ENCODE data around the gene CCDC33.

CCDC33 gene

GRCh38 chr15:74245342-74245931, 9.3 kb downstream of the CCDC33 start:
- TF ChIP-seq, protein P1, sequence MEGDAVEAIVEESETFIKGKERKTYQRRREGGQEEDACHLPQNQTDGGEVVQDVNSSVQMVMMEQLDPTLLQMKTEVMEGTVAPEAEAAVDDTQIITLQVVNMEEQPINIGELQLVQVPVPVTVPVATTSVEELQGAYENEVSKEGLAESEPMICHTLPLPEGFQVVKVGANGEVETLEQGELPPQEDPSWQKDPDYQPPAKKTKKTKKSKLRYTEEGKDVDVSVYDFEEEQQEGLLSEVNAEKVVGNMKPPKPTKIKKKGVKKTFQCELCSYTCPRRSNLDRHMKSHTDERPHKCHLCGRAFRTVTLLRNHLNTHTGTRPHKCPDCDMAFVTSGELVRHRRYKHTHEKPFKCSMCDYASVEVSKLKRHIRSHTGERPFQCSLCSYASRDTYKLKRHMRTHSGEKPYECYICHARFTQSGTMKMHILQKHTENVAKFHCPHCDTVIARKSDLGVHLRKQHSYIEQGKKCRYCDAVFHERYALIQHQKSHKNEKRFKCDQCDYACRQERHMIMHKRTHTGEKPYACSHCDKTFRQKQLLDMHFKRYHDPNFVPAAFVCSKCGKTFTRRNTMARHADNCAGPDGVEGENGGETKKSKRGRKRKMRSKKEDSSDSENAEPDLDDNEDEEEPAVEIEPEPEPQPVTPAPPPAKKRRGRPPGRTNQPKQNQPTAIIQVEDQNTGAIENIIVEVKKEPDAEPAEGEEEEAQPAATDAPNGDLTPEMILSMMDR (IDR thresholded peaks at IDR 0.05; ENCODE audit: low read length) = no peak
- TF ChIP-seq EZH2phosphoT487 (IDR thresholded peaks at IDR 0.05; ENCODE audit: low read length) = no peak
- TF ChIP-seq EZH2 (optimal IDR thresholded peaks at IDR 0.05; ENCODE audit: low read depth, low read length) = no peak
- H3K27ac ChIP-seq (ENCODE audit: low read length) = no peak overlapping the region
- no peak overlapping the region for H3K9ac ChIP-seq (ENCODE audit: low read length)
- peaks cover 75% of the 10 kb centered on the region for H3K27me3 ChIP-seq (replicated peaks; ENCODE audit: insufficient read depth, low read length)
- H3F3A ChIP-seq (ENCODE audit: insufficient read depth, low read length) = no peaks in the 10 kb centered on the region
- no peaks in the 10 kb centered on the region for H4K20me1 ChIP-seq (ENCODE audit: insufficient read depth, low read length)
- H3K4me3 ChIP-seq (ENCODE audit: low read length) = no peak overlapping the region
- H3K9me2 ChIP-seq (replicated peaks; ENCODE audit: insufficient read depth, low read length) = no peaks in the 10 kb centered on the region
- H3K4me2 ChIP-seq (ENCODE audit: low read depth, low read length) = no peak overlapping the region
- H3K36me3 ChIP-seq (replicated peaks; ENCODE audit: insufficient read depth, low read length) = no peaks in the 10 kb centered on the region
- no peak overlapping the region for H2AFZ ChIP-seq (ENCODE audit: low read length)
- DNase-seq = no peak
- H3K9me3 ChIP-seq (replicated peaks; ENCODE audit: insufficient read depth, low read length) = no peaks in the 10 kb centered on the region
- H3K4me1 ChIP-seq (ENCODE audit: low read length) = no peaks in the 10 kb centered on the region
- H3K79me2 ChIP-seq (ENCODE audit: low read length) = no peaks in the 10 kb centered on the region

- Histone ChIP-seq H3K27ac (ENCODE audit: low read length) (no peak overlapping the region), H3K4me2 (ENCODE audit: low read depth, low read length) (no peak overlapping the region), H3K79me2 (ENCODE audit: low read length) (no peaks in the 10 kb centered on the region), H3K9me2 (replicated peaks; ENCODE audit: insufficient read depth, low read length) (no peaks in the 10 kb centered on the region), H3K27me3 (replicated peaks; ENCODE audit: insufficient read depth, low read length) (peaks cover 74% of the 10 kb centered on the region), H4K20me1 (ENCODE audit: insufficient read depth, low read length) (no peaks in the 10 kb centered on the region), H3K9me3 (replicated peaks; ENCODE audit: insufficient read depth, low read length) (no peaks in the 10 kb centered on the region), H2AFZ (ENCODE audit: low read length) (no peak overlapping the region), H3K9ac (ENCODE audit: low read length) (no peak overlapping the region), H3K4me3 (ENCODE audit: low read length) (no peak overlapping the region), H3K4me1 (ENCODE audit: low read length) (no peaks in the 10 kb centered on the region), H3K36me3 (replicated peaks; ENCODE audit: insufficient read depth, low read length) (no peaks in the 10 kb centered on the region), H3F3A (ENCODE audit: insufficient read depth, low read length) (no peaks in the 10 kb centered on the region)
- no peak for DNase-seq
- TF ChIP-seq, protein P1 (IDR thresholded peaks at IDR 0.05; ENCODE audit: low read length) = no peak
- TF ChIP-seq EZH2phosphoT487 (IDR thresholded peaks at IDR 0.05; ENCODE audit: low read length) = no peak
- no peak for TF ChIP-seq EZH2 (optimal IDR thresholded peaks at IDR 0.05; ENCODE audit: low read depth, low read length)
Measured at GRCh38 chr15:74250266-74250665, 14.1 kb downstream of the CCDC33 start.

DNA sequence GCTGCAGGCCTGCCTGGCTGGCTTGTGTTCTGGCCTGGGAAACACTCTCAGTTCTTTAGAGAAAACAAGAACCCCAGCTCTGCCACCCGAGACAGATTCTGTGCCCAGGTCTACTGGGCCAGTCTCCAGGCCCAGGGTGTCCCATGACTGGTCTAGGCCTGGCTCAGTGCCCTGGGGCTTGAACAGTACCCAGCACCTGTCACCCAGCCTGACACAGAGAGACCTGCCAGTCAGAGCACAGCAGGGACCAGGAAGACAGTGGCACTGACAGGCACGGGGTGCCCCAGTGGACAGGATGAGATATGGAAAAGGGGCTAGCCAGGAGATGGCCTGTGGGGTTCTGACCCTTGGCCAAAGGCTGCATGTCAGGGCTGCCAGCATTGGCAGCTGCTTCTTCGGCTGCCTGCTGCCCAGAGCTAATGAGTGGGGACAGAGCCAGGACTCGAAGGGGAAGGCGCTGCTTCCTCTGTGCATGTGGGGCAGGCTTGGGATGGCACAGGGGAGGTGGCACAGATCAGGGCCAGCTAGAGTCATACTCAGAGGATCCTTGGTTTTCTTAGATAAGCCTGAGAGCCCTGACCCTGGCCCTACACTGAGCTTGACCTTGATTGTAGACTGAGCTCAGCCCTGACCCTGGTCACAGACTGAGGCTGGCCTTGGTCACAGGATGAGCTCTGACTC, 15.1 kb downstream of the CCDC33 start:
- DNase-seq = no peak
- H2AFZ ChIP-seq (ENCODE audit: low read length) = no peak overlapping the region
- H3K27ac ChIP-seq (ENCODE audit: low read length) = no peak overlapping the region
- H3K4me3 ChIP-seq (ENCODE audit: low read length) = no peak overlapping the region
- no peak overlapping the region for H3K9ac ChIP-seq (ENCODE audit: low read length)
- H3K9me2 ChIP-seq (replicated peaks; ENCODE audit: insufficient read depth, low read length) = no peaks in the 10 kb centered on the region
- no peaks in the 10 kb centered on the region for H3K9me3 ChIP-seq (replicated peaks; ENCODE audit: insufficient read depth, low read length)
- H4K20me1 ChIP-seq (ENCODE audit: insufficient read depth, low read length) = no peaks in the 10 kb centered on the region
- peaks cover 75% of the 10 kb centered on the region for H3K27me3 ChIP-seq (replicated peaks; ENCODE audit: insufficient read depth, low read length)
- no peaks in the 10 kb centered on the region for H3K4me1 ChIP-seq (ENCODE audit: low read length)
- H3K36me3 ChIP-seq (replicated peaks; ENCODE audit: insufficient read depth, low read length) = no peaks in the 10 kb centered on the region
- no peak overlapping the region for H3K4me2 ChIP-seq (ENCODE audit: low read depth, low read length)
- TF ChIP-seq EZH2 (optimal IDR thresholded peaks at IDR 0.05; ENCODE audit: low read depth, low read length) (no peak), EZH2phosphoT487 (IDR thresholded peaks at IDR 0.05; ENCODE audit: low read length) (no peak)
- TF ChIP-seq, protein P1 (IDR thresholded peaks at IDR 0.05; ENCODE audit: low read length) = no peak
- H3K79me2 ChIP-seq (ENCODE audit: low read length) = no peaks in the 10 kb centered on the region
- no peaks in the 10 kb centered on the region for H3F3A ChIP-seq (ENCODE audit: insufficient read depth, low read length)
